Ovary (tissue), 3 donors: Measurements from ENCODE around the gene IGSF10.

Experiments used
- POLR2A ChIP-seq: fragments of 450-650 bp; IDR thresholded peaks from one replicate; pipeline ENCODE4 v1.6.1; 2017; ENCODE audit warnings: antibody characterized with exemption, mild to moderate bottlenecking, moderate library complexity
- TF ChIP-seq, protein P1 (sequence below), 3 donors: fragments of 450-650 bp in 2 of 3; fragments of 200-600 bp in 1 of 3; IDR thresholded peaks; one replicate each; pipeline versions ENCODE4 v1.5.1 to v1.8.0; 2016 to 2022; ENCODE audit warnings: antibody characterized with exemption in 3 of 3, mild to moderate bottlenecking in 1 of 3
- donor health status: DM: no; HTN: no; CAD: no.

- no peak for TF ChIP-seq POLR2A
- TF ChIP-seq, protein P1, sequence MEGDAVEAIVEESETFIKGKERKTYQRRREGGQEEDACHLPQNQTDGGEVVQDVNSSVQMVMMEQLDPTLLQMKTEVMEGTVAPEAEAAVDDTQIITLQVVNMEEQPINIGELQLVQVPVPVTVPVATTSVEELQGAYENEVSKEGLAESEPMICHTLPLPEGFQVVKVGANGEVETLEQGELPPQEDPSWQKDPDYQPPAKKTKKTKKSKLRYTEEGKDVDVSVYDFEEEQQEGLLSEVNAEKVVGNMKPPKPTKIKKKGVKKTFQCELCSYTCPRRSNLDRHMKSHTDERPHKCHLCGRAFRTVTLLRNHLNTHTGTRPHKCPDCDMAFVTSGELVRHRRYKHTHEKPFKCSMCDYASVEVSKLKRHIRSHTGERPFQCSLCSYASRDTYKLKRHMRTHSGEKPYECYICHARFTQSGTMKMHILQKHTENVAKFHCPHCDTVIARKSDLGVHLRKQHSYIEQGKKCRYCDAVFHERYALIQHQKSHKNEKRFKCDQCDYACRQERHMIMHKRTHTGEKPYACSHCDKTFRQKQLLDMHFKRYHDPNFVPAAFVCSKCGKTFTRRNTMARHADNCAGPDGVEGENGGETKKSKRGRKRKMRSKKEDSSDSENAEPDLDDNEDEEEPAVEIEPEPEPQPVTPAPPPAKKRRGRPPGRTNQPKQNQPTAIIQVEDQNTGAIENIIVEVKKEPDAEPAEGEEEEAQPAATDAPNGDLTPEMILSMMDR (IDR thresholded peaks at IDR 0.05) = no peak
These were observed 8.5 kb downstream of the IGSF10 start for GRCh38 chr3:151452368-151452767.
